Stimulated activated CD8-positive, alpha-beta memory T cell treated with anti-CD3 and anti-CD28 coated beads, Interleukin-15, amount 100 ng/mL, for 24 hours (primary cell): ENCODE measurements around the gene CD1D.
"Not testable (repeated sequence)": the region's sequence is repeated elsewhere in the genome, so short reads cannot be mapped to it uniquely, and the experiment has no call there.

Experiments
- DNase-seq: peaks from one replicate; pipeline ENCODE4 v3.0.0-alpha.2; 2020; ENCODE audit warnings: low read depth

CD1D gene

DNA sequence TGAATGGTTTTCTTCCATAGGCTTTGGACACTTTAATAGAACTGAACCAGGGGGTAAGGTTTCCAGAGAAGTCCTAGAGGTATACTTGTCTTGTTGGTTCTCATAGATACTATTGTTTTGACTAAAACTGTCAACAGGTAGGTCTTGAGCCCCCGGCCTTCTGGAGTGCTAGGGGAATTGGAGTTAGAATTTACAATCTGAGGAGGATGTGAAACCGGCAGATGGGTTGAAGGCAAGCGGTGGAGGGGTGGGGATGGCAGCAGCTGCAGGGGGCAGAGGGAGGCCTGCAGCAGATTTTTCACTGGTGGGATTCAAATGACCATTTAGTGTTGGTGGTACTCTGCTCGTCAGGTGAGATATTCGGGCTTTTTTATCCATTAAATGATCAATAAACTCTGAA lies 4.3 kb upstream of the CD1D start:
- no peak for DNase-seq

DNA sequence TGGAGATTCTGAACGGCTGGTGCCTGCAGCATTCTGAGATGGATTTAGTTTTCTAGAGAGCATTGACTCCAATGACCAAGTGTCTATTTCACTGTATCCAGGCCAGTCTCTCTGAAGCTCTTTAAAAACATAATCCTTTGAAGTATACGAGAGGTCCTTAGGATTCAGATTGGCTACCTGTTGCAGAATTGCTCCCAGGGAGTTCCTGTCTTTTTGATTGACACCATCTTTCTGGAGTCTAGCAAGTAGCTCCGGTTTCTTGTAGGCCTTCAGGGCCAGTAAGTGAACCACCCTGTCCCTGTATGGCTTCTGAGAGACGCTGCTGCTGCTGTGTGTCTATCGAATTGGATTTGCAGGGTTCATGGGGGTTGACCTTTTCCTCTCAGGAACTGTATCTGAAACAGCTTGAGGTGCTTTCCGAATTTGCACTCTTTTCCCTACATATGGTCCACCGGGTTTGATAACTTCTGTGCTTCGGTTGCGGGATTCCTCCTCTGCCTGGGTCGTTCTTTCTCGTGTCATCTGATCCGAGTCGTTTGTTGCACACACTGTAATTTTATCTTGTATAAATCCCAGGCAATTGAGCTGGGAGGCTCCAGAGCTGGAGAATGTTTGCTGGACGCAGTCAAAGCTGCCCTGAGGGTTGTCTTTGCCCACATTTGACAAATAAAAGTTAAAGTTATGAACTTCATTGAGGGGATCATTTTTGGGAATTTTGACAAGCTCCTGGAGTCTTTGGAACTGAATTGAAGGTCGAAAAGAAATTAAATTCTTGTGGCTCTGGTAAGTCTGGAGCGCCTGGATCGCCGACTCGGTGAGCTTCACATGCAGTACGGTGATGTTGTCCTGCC lies 3.6 kb upstream of the CD1D start:
- not testable (repeated sequence) for DNase-seq

DNA sequence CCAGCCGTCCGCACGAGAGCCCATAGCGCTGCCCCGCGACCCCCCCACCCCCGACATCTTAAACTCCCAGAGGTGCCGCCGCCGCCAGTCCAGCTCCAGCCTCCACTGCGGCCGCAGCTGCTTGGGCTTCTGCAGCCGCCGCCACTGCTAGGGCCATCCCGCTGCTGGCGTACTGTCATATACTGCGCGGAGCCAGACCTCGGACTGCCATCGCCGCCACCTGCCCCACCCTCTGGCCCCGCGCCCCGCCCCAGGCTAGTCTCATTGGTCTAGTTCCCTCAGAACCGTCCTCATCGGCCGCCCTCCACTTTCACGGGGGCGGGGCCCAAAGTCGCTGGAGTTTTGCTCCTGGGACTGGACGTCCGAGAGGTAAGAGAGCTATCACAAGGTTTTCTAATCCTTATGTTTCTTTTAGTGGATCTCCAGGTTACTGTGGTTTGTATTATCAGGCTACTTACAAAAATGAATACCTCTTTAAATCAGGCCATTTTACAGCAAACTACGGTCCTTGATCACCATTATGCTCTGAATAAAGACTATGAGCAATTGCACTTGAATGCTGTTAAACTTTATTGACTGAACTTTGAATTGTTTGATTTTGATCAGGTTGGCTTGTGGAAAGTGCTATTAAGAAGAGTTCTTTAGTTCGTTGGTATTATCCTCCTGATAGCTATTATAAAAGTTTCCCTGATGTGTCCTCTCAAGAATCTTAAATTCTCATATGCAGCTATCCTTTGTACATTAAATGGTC lies 2.8 kb upstream of the CD1D start:
- DNase-seq = no peak

DNA sequence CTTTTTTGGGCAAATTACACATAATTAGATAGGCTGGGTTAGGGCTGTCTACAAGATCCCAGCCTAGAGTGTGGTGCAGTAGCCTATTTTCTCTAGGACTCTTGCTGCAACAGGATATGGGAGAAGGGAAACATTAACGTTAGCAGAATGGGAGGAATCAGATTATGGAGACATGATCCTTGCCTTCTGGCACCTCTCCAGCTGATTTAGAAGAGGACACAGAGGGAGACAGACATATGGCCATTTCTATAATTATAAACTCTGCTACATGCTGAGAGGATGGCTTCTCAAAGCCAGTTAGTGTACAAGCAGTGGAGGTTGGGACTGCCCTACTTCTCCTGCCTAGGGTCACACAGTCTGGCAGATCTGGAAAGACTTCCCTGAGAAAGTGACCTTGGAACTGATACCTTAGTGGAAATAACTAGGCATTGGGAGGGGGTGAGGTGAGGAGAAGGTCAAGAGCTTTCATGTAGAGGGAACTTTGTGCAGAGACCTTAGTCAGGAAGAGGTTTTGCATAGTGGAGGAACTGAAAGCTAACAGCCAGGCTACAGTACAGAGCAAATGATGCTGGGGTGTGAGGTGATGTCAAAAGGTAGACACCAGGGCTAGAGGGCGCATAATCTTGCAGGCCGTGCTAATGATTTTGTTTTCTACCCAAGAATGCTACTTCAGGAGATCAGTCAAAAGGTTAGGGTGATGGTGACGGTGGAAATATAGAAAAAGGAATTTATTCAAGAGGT lies 1.2 kb upstream of the CD1D start:
- no peak for DNase-seq

DNA sequence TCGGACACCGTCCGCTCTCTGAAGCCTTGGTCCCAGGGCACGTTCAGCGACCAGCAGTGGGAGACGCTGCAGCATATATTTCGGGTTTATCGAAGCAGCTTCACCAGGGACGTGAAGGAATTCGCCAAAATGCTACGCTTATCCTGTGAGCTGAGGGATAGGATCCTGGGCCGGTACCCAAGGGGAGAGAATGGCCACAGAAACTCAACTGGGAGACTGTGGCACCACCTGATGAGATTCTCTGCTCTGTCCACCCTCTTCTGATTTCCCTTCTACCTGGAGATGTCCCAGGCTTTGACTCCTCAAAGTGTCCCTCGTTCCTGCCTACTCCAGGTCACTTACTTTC lies 855 bp downstream of the CD1D start:
- DNase-seq = no peak

DNA sequence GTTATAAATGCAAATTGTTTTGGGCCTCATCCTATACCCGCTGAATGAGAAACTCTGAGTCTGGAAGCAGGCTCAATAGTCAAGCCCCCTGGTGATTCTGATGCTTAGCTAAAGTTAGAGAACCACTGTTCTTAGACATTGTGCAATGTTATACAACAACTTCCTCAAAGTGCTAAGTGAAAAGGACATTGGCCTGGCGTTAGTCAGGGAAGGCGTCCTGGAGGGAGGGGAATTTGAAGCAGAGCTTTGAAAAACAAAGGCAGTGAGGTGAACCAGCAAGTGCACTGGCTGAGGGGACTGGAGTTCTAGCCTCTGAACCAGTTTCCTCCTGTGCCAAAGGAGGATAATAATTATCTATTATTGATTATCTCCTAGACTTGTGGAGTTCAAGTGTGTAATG lies 5.1 kb downstream of the CD1D start:
- DNase-seq = no peak

DNA sequence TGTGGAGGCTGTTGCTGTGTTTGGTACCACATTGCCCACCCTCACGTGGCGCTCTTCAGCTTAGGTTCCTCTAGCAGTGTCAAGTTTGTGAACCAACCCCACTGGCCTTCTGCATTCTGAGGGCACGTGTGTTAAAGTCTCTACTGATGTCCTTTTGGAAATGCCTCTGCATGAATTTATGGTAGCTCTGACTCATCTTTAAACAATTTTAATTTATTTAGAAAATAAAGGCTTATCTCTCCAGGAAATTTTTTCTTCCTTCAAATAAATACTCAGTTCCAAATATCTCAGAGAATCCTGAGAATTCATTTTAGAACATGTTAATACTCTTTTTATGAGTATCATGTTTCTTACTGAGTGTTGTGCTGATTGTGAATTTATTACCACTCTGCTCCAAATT lies 5.5 kb downstream of the CD1D start:
- no peak for DNase-seq

DNA sequence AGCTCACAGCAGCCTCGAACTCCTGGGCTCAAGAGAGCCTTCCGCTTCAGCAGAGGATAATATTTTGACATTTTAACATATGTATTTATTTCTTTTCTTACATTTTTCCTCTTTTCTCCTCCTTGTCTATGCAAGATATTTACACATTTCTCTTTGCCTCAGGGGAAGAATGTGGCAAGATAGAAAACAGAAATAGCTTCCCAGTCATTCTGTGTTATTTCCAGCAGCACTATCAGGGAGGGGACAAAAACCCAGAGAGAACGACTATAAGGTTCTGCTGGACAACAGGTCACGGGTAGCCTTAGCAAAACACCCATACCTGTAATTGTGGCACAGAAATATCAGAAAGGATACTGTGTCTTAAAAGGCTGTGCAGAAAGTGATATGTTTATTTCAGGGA lies 7.9 kb downstream of the CD1D start:
- no peak for DNase-seq

DNA sequence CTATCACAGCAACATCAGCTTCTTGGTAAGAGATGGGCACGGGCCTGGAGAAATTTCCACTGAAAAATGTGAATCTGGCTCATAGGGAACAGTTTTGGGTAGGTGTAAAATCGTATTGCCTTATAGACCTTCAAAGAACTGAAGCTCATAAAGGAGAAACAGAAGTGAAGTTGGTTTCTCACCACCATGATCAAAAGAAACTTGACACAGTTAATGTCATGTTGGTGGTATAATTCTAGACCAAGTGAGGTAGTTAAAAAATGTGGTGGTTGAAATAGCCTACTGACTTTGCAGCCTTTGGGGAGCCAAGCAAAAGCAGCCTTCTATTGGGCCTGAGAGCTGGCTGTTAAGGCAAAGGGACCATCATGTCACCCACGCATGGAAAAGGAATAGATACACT lies 8.9 kb downstream of the CD1D start:
- no peak for DNase-seq

DNA sequence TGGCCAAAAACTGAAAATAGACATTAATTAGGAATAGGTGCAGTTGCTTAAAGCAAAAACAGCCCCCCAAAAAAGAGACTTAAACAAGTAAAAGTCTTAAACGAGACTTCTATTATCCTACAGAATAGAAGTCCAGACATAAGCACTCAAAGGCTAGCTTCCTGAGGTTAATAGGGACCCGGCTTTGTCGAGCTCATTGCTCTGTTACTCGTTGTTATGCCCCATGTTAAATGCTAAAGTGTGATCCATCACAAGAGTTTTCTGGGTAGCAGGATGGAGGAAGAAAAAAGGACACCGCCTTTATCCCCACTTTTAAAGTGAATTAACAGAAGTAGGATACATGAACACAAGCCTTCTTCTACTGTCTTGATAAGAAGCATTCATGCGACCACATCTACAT lies 10.6 kb downstream of the CD1D start:
- no peak for DNase-seq

DNA sequence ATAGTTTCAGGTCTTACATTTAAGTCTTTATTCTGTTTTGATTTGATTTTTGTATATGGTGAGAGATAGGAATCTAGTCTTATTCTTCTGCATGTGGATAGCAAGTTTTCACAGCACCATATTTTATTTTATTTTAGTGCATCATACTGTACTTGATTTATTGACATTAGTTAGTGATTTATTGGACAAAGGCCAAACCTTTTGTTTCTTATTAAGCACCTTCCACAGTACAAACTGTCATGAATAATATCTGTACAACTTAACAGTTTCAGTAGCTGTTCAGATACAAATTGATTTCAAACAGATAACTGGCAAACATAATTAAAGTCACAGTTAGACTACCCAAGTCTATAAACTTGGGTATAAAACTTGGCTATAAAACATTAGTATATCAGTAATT lies 15.8 kb downstream of the CD1D start:
- no peak for DNase-seq

DNA sequence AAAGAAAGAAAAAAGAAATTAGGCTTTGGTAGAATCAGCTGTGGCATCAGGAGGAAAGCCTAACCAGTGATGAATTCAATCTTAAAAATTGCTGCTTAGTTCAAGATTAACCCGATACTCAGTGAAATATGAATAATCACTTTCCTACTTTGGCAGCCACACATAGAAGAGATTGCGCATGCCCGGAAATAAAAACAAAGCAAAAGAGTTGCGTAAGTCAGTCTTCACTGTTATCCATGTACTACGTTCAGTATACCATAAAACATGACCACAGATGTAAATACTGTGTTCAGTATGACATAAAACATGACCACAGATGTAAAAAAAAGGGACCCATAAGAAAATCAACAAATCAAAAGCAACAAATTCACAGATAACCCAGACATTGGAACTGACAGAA lies 19.2 kb downstream of the CD1D start:
- no peak for DNase-seq

DNA sequence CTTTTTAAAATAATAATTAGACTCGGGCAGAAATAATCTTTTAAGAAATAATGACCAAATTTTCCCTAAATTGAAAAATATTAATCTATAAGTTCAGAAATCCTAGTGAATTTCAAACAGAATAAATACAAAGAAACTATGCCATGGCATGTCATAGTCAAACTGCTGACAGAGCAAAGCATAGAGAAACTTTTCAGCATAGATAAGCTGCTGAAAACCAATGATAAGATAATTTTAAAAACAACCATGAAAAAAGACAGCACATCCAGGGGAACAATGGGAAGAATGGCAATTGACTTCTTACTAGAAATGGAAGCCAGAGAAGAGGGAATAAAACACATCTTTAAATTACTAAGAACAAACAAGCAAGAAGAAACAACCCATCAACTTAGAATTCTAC lies 19.8 kb downstream of the CD1D start:
- no peak for DNase-seq

DNA sequence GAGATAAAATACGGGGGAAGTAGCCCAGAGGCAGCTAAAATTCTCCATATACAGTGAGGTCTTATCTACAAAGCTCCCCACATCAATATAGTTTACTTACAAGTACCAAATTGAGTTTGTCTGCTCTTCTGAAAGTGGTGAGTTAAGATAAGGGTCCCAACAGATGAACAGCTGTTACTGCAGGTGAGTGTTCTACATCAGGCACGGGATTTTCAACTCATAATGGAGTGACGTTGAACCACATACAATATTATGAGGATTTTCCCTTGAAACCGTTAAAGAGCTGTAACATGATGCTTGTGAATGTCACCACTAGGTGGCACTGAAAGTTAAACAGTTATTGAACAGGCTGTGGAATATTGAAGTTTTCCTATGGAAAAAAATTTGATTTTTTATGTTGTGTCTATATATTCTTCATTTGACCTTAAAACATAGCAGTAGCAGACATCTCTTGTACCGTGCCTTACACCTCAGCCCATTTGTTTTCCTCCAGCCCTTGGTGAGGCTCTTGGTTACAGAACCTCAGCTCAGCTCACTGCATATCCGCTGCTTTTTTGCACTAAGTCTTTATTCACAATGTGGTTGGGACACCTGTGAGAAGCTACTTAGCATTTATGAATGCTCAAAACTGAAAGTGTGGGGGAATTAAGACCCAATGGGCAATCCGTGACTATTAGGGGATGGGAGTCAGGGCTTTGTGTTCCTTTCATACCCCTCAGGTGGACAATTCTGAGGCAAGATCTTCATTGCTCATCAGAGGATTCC lies 23.2 kb downstream of the CD1D start:
- DNase-seq = no peak

DNA sequence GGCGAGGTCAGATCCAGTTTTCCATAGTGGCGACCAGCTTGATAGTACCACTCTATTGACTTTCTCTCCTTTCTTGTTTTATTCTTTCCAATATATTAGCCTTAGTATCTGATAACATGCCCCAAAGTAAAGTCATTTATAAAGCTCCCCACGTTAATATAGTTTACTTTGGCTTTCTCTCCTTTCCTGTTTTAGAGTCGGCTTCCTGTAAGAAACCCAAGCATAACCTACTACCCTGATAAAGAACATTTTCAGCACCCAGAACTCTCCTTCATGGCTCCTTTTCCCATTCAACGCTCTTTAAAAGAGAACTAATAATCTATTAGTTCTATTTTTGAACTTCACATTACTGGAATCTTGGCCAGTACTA lies 23.7 kb downstream of the CD1D start:
- DNase-seq = no peak

DNA sequence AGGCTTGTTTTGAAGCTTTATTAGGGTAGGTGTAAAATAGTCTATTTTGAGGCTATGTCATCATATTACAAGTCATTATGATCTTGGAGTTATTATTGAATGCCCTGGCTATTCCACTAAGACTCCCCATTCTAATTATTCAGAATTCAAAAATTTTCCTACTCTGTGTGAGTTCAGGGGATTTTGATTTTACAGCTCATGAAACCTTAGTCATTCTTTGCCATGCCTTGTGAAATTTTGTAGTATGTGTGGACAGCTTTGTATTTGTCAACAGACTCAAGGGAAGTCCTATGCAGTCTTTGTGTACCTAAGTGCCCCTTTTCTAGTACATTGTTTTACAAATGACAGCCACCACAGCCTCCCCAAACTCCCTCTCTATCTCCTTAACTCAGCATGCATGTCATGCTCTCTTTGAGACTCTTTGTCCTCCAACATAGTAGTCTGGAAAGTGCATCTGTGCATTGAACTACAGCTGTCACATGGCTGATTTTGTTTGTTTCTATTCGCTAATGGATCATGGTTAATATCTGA lies 28.0 kb downstream of the CD1D start:
- DNase-seq = no peak

DNA sequence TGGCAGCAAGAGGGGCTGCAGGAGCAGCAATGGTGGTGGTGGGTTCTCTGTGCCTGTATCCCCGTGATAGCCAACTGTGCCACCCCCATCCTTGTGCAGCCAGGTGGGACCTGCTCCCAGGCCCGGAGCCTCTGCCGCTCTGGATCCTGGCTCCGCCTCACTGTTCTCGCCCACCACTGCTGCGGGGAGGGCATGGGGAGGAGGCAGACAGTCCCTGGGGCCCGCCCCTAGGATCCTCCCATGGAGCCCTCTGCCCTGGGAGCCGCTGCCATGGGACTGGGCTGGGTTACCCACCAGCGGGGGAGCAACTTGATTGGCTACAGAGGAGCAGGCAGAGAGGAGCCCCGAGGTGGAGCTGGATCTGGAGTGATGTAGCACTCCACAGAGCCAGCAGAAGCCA lies 31.6 kb downstream of the CD1D start:
- DNase-seq = no peak

DNA sequence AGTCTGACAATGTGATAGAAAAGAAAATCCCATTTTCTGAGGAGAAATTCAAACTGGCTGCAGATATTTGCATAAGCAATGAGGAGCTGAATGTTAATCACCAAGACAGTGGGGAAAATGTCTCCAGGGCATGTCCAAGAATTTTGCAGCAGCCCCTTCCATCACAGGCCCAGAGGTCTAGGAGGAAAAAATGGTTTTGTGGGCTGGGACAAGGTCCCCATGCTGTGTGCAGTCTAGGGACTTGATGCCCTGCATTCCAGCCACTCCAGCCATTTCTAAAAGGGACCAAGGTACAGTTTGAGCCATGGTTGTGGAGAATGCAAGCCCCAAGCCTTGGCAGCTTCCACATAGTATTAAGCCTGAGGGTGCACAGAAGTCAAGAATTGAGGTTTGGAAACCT lies 42.8 kb downstream of the CD1D start:
- not testable (repeated sequence) for DNase-seq

DNA sequence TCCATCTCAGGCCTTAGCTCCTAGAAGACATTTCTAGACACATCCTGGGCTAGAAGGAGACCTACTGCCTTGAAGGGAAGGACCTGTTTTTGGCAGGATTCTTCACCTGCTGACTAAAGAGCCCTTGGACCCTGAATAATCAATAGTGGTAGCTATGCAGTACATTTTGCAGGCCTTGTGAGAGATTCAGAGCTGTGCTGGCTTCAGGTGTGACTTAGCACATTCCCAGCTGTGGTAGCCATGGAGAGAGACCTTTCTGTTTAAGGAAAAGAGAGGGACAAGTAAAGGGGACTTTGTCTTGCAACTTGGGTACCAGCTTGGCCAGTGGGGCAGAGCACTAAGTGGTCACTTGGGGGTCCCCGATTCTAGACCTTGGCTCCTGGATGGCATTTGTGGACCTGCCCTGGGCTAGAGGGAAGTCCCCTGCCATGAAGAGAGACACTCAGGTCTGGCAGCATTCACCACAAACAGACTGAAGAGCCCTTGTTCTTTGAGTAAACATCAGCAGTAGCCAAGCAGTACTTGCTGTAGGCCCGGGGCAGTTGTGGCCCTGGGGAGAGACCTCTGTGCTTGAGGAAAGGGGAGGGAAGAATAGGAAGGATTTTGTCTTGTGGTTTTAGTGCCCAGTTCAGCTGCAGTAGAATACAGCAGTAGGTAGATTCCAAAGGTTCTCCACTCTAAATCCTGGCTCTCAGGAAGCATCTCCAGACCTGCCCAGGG lies 47.4 kb downstream of the CD1D start:
- no peak for DNase-seq
